ENCODE data around the gene AGAP3.

AGAP3 gene

DNA sequence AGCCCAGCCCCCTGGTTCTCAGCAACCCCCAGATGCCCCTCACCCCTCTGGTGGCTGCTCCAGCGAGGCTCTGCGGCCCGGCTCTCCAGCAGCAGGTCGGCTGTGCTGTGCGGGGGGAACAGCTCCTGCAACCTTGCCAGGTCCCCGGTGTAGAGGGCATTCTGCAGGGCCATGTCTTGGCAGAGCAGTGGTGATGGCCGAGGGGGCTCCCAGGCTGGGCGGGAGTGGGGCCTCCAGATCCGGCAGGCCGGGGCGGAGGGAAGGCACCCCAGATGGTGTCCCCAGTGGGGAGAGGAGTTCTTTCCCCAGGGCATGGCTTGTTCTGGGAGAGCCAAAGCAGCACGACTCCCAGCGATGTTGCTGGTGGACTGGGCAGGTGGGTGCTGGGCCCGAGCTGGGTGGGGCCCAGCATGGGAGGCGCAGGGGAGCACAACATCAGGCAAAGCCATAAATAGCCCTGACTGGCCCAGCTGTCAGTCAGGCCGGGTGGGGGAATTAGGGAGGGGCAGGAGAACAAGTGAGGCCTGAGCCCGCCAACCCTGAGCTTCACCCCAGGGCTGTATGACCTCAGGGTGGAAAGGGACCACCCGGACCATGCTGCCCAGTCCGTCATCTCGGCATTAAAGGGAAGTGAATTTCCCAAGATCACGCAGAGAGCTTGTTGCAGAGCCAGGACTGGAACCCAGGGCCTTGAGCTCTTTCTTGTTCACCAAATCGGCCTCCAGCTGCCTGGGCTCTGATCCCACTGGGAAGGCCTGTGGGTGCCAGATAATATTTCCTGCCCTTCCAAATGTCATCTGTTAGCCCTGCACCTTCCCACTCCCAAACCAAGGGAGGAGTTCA lies 101.4 kb downstream of the AGAP3 start:
- TF ChIP-seq, protein P1, sequence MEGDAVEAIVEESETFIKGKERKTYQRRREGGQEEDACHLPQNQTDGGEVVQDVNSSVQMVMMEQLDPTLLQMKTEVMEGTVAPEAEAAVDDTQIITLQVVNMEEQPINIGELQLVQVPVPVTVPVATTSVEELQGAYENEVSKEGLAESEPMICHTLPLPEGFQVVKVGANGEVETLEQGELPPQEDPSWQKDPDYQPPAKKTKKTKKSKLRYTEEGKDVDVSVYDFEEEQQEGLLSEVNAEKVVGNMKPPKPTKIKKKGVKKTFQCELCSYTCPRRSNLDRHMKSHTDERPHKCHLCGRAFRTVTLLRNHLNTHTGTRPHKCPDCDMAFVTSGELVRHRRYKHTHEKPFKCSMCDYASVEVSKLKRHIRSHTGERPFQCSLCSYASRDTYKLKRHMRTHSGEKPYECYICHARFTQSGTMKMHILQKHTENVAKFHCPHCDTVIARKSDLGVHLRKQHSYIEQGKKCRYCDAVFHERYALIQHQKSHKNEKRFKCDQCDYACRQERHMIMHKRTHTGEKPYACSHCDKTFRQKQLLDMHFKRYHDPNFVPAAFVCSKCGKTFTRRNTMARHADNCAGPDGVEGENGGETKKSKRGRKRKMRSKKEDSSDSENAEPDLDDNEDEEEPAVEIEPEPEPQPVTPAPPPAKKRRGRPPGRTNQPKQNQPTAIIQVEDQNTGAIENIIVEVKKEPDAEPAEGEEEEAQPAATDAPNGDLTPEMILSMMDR (IDR thresholded peaks at IDR 0.05; ENCODE audit: insufficient read depth, missing control alignments), result no peak
- no peak for FAIRE-seq
- no peak for DNase-seq (ENCODE audit: insufficient read length, low spot score)

DNA sequence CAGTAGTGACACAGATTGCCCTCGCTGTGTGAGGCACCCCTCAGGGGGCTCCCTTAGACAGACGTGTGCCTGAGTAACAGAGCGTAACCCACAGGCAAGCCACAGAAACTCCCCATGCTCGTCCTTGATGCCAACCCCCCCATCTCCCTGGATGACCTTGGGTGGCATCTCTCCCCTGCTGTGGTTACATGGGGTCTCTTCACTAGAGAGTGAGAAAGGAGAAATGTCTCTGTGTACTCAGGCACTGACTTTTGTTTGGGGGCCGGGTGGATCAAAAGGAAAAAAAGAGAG lies 101.9 kb downstream of the AGAP3 start:
- TF ChIP-seq, protein P1 (IDR thresholded peaks at IDR 0.05; ENCODE audit: insufficient read depth, missing control alignments), result no peak
- DNase-seq (ENCODE audit: insufficient read length, low spot score) (no peak), FAIRE-seq (no peak)

DNA sequence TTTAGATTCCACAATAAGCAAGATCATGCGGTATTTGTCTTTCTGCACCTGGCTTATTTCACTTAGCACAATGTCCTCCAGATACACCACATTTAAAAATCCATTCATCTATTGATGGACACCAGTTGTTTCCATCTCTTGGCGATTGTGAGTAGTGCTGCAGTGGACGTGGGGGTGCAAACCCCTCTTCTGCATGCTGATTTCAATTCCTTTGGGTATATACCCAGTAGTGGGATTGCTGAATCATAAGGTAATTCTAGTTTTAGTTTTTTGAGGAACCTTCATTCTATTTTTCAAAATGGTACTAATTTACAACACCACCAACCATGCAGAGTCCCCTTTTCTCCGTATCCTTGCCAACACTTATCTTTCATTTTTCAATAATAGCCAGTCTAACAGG lies 102.8 kb downstream of the AGAP3 start:
- FAIRE-seq (no peak), DNase-seq (ENCODE audit: insufficient read length, low spot score) (no peak)

DNA sequence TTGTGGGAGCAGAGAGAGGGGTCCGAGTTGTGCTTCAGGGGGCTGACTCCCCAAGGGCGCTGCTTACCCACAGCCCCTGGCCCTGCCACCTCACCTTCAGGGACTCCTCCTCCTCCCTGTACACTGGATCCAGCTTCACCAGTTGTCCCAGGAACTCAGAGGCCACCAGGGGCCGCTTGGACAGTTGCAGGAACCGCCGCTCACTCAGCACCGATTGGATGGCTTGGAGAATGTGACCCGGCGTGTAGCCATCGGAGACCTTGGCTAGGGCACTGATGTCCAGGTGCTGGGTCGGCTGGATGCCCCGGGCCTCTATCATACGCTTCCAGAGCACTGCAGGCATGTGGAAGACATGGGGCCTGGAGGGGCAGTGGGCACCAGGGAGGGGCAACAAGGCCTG lies 105.3 kb downstream of the AGAP3 start:
- FAIRE-seq (no peak), DNase-seq (ENCODE audit: insufficient read length, low spot score) (no peak)
- TF ChIP-seq, protein P1 (IDR thresholded peaks at IDR 0.05; ENCODE audit: insufficient read depth, missing control alignments), result no peak

More for the DNA sequence above, 102.8 kb downstream of the AGAP3 start:
- TF ChIP-seq, protein P1 (IDR thresholded peaks at IDR 0.05; ENCODE audit: insufficient read depth, missing control alignments), result no peak

DNA sequence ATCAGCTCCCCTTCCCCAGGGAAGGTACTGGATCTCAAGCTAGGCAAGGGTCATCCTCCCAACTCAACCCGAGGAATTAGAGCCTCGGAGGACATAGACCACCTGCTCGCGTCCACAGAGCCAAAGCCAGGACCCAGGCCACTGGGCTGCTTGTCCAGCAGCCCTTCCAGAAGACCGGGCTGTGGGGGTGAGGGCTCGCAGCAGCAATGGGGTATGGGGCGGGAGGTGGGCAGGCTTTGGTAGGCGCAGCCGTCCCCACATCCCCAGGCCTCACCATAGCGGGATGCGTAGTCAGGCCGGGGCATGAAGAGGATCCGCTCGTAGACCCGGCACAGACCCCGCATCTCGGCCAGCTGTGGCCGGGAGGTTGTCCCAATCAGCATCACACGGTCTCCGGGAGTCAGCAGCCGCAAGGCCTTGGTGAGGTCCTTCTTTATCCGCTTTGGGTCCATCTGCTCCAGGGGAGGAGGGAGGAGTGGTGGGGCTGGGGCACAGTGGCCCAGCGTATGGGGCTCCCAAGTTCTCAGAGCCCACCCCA lies 105.8 kb downstream of the AGAP3 start:
- no peak for DNase-seq (ENCODE audit: insufficient read length, low spot score)
- TF ChIP-seq, protein P1 (IDR thresholded peaks at IDR 0.05; ENCODE audit: insufficient read depth, missing control alignments), result no peak
- no peak for FAIRE-seq

DNA sequence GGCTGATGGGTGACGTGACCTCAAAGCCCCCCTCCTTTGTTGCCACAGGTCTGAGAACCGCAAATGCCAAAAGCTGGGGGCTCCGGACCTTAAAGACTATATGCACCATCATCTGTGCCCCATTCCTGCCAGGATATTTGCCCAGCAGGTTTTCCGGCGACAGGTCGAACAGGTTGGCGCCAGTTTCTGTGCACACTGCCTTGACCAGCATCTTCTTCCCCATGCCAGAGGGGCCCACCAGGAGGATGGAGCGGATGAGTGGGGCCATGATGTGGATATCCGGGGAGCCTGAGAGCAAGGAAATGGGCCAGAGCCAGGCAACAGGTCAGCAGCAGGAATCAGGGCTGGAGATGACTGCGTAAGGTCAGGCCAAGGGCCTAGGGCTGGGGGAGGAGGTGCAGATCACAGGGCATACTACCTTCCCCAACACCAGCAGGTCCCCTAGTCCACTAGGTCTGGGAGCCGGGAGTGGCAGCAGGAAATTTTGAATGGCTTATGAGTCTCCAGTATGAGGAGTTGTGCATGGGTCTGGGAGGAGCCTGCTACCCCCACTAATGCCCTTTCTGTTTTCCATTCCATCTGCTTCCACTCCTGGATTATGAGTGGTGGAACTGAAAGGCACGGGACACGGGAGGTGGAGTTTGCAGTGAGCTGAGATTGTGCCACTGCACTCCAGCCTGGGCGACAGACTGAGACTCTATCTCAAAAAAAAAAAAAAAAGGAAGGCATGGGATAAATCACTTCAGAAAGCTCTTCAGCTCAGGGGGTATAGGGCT lies 107.1 kb downstream of the AGAP3 start:
- FAIRE-seq, result no peak
- TF ChIP-seq, protein P1 (IDR thresholded peaks at IDR 0.05; ENCODE audit: insufficient read depth, missing control alignments), result no peak

More for the DNA sequence above, 107.1 kb downstream of the AGAP3 start:
- no peak for DNase-seq (ENCODE audit: insufficient read length, low spot score)

Data from D721Med (cell line).